ENCODE data around the gene ZNF777.
"Not testable (repeated sequence)": the region's sequence is repeated elsewhere in the genome, so short reads cannot be mapped to it uniquely, and the experiment has no call there.

Gene ZNF777

DNA sequence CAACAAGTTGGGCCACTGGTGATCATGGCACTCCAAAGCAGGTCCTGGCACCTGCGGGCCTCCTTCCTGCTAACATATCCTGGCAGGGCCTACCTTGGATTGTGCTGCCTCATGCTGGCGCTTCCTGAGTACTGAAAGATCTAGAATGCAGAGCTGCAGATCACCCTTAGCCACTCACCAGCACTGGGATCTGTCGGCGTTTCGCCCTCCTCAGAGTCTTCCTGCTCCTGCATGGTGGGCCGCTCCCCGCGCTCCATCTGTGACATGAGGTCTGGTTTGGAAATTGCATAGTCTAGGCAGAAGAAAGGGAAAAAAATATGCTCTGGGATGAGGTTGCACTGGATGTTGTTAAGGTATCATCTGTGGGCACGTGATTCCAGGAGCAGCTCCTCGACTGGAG, 10.0 kb downstream of the ZNF777 start:
- no peak for FAIRE-seq

DNA sequence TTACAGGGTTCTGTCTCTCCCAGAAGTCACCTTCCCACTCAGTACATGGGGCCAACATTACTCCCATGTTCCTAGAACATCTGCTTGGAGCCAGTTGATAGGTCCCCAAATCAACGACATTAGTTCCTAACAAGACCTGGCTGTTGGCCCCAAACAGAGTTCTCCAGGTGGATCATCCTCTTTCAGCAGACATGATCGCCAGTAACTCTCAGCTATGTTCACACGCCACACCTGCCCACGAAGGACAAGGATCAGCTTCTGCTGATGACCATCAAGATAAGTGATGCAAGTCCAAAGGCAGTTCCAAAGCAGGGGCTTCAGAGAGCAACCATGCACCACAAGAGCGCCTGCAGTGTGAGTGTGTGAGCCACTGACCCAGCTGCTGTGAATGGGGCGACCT, 11.0 kb downstream of the ZNF777 start:
- FAIRE-seq: no peak

GRCh38 chr7:149448961-149449360, 11.9 kb downstream of the ZNF777 start:
- no peak for FAIRE-seq

GRCh38 chr7:149446026-149446425, 14.8 kb downstream of the ZNF777 start:
- not testable (repeated sequence) for FAIRE-seq

GRCh38 chr7:149444287-149444686, 16.6 kb downstream of the ZNF777 start:
- no peak for FAIRE-seq

DNA sequence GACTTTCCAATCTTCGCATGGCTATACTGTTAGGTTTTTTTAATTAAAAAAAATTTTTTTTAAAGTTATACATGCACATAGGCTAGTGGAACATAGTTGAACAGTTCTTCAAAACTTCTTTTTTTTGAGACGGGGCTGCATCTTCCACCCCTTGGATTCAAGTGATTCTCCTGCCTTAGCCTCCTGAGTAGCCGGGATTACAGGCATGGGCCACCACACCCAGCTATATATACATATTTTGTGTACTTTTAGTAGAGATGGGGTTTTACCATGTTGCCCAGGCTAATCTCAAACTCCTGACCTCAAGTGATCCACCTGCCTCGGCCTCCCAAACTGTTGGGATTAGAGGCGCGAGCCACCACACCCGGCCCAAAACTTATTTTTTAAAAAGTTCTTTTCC, 17.3 kb downstream of the ZNF777 start:
- FAIRE-seq: no peak

DNA sequence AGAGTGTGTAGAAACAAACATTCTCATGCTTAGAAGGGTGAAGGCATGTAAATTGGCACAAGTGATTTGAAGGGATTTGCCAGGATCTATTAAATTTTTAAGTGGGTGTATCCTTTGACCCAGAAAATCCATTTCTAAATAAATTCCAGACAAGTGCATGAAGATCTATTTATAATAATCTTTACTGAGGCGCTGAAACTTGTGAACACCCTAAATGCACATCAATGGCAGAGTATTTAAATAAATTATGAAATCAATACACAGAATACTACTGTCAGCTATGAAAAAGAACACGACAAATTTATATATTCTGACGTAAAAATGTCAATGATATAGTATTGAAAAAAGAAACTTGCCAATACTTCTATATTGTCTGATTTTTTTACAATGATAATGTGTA, 17.9 kb downstream of the ZNF777 start:
- no peak for FAIRE-seq

- FAIRE-seq: no peak
These were observed 20.6 kb downstream of the ZNF777 start for GRCh38 chr7:149440222-149440621.

DNA sequence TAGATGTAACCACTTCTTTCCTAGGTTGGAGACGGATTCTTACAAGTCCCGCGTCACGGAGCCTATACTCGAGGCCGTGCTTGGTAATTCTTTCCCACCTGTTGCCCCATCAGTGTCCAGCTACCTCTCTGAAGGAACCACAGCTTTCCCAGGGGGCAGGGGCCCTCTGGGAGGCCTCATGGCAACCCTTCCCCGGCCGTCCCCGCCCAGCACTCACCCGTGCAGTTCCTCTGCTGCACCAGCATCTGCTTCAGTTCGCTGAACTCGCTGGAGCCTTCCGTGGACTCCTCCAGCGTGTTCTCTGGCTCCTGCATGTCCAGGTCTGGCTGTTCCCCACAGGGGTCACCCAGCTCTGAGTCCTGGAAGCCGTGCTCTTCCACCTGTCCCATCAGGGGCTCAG, 24.5 kb downstream of the ZNF777 start:
- no peak for FAIRE-seq

GRCh38 chr7:149433124-149433523, 27.7 kb downstream of the ZNF777 start:
- no peak for FAIRE-seq

DNA sequence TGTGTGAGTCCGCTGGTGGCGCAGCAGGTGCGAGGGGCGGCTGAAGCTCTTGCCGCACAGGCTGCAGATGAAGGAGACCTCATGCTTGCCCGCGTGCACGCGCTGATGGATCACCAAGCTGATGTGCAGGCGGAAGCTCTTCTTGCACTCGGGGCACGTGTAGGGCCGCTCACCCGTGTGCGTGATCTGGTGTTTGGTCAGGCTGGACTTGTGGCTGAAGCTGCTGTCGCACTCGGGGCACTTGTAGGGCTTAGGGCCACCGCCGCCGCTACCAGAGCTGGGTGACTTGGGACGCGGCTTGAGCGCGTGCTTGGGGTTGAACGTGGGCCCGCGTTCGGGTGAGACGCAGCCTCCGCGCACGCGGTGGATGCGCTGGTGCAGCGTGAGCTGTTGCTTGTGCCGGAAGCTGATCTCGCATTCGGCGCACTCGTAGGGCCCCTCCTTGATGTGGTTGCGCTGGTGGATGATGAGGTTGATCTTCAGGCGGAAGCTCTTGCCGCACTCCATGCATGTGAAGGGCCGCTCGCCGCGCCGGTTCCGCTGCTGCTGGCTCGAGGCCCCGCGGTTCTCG, 28.7 kb downstream of the ZNF777 start:
- FAIRE-seq: no peak

DNA sequence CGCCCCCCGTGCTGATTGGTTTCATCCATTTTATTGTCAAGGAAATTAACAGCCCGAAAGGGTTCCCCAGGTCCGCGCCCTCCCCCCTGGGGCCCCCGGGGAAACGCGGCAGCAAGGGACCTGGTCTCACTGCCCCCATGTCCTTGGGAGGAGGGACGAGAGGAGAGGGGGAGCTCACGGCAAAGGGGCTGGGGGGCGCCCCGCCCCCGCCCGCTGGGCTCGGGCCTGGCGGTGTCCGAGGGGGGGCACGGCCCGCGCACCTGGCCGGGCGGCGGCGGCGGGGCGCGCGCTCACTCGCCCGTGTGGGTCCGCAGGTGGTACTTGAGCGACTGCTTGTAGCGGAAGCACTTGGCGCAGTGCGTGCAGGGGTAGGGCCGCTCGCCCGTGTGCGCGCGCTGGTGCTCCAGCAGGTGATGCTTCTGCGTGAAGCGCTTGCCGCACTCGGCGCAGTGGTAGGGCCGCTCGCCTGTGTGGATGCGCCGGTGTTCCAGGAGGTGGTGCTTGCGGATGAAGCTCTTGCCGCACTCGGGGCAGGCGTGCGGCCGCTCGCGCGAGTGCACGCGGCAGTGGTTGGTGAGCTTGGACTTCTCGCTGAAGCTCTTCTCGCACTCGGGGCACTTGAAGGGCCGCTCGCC, 29.3 kb downstream of the ZNF777 start:
- FAIRE-seq: no peak

DNA sequence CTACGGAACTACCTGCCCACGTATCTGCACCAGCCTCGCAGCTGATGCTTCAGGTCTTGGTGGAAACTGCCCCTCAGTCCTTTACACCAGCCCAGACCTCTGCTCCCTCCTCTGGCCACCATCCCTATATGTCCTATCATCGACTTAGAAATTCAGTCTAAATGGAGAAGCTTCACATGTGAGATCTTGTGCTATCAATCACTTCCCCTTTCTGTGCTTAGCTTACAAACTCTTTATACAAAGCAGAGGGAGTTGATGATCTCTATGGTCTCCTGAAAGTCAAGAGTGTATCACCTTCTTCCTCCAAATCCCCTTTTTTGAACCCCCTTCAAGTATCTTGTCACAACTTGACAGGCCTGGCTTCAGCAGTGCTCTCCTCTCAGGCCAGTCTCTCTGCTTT, 30.7 kb downstream of the ZNF777 start:
- FAIRE-seq: no peak

GRCh38 chr7:149427893-149428292, 33.0 kb downstream of the ZNF777 start:
- FAIRE-seq: no peak

- no peak for FAIRE-seq
These were observed 33.7 kb downstream of the ZNF777 start for GRCh38 chr7:149427096-149427680.

DNA sequence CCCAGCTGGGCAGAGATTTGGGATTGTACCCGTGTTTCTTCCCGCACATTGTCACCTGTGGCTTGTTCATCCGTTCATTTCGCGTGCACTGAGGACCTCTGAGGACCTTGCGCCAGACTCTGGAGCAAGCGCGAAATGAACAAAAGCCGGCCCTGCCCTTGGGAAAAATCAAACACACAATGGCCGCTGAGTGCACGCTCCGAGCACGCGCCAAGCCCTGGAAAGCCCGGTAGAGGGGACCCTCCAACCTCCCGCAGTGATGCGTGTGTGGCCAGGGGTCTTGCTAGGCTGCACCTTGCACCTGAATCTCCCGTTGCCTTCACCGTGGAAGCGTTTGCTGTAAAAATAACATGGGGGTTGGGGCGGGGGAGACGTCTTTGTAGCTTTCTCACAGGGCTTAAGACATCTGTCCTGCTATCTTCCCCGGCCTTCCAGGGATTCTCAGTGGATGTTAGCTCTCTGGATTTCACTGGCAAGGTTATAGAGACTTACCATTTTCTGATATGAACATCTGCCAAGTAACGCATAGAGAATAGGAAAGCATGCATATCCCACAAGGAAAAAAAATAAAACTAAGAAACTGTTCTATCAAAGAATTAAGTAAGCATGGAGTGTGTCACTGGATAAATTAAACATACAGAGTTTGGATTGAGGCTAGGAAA, 37.3 kb downstream of the ZNF777 start:
- FAIRE-seq: no peak

GRCh38 chr7:149422914-149423301, 38.0 kb downstream of the ZNF777 start:
- FAIRE-seq: no peak

DNA sequence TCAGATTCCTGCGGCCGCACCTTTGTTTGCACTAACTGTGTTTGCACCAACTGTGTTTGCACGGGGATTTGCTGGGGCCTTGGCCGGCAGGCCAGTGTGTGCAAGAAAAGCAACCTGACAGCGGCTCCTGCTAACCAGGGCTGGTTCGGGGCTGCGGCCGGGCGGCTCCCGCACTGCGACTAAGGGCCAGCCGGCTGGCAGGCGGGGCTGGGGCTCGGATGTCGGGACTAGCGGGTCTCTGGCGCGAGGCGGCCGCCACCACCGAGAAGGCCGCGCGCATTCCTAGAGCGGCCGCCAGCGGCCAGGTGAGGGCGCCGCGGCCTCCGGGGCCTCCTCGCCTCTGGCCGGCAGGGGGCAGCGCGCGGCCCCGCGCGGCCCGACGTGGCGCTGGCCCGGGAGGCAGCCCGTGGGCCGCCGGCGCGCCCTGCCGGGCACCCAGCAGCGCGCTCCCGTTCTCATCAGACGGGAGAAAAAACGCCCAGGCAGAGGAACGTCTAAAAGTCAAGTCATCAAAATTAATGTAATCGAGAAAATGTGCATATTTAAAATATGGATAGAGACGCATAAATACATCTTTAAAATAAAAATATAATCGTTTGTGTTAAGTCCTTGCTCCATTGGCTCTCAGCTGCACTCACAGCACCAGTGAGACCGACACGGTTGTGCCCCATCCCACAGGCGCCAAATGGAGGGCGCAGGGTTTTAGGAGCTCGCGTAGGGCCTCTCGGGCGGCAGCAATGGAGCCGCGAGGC, 38.5 kb downstream of the ZNF777 start:
- FAIRE-seq: no peak

DNA sequence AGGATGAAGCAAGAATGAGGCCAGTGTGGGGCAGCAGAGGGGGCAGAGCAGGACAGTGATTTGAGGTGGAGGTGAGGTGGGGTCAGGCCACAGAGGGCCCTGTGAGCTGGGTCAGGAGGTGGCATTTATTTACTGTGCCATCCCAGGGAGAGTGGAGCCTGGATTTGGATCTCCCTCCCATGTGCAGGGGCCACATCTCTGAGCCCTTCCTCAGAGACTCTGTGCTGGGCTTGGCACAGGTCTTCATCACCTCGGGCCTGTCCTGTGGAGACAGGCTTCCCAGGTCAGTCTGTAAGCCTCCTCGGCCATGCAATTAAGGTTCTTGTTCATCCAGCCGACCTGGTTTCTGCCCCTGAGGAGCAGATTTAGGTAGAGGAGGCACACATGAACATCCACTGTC, 40.9 kb downstream of the ZNF777 start:
- no peak for FAIRE-seq

DNA sequence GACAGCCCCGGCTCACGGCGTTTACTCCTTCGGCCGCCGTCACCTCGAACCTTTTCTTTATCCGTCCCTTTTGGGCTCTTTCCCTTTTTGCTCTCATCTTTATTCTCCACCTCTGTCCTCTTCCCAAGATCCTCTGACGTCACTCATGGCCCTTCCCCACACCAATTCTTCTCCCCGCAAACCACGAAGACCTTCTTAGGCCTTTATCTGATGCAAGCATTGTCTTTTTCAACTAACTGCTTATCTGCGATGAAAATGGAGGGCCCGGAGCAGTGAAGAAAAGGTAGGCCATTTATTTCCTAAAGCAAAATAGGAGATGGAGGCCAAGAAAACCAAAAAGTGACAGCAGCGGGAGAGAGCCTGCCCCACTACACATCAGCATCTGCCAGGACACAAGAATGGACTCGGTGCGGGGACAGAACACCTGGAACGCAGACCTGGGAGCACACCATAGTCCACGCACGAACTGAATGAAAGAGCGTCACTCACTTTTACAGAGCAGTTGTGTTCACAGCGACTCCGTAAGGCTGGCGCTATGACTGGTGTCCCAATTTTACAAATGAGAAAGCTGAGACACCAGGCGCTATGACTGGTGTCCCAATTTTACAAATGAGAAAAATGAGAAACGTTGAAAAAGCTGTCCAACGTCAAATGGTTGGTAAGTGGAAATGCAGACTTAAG, 45.3 kb downstream of the ZNF777 start:
- FAIRE-seq: no peak

DNA sequence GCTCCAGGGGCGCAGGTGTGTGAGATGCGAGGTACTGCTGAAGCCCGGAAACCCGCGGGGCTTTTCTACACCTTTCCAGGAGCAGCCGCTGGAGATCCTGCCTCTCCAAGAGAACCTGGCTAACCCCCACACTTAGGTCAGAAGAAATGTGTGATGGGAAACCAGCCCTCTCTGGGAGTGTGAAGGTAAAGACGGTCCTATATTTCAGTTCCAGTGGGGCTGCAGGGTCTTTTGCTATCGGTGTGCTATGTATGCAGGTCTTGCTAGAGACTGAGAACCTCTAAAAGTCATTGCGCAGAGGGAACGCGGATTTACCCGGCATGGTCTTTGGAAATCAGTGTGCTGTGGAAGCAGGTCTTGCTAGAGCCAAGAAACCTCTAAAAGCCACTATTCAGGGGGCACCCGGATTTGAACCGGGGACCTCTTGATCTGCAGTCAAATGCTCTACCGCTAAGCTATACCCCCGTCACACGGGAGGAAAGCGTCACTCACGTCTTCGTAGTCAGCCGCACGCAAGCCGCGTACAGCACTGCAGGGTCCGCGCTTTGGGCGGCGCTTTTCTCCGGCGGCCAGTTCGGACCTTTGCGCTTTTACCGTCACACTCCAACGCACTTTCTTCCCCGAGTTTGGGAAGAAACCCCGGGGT, 46.0 kb downstream of the ZNF777 start:
- FAIRE-seq: no peak

- FAIRE-seq: no peak
These were observed 46.7 kb downstream of the ZNF777 start for GRCh38 chr7:149414171-149414570.

Measured in TTC549 (cell line).